Sigmoid colon (tissue), 4 donors: ENCODE data around the gene PLCG1.

Source experiments
- EP300 ChIP-seq, 4 donors: sonication (generic); formaldehyde crosslinking; IDR thresholded peaks; one replicate each; pipeline ENCODE4 v1.6.1; 2017; ENCODE audit warnings: antibody characterized with exemption in 4 of 4
- POLR2AphosphoS5 ChIP-seq, 4 donors: sonication (generic); formaldehyde crosslinking; IDR thresholded peaks; one replicate each; pipeline ENCODE4 v1.6.1; 2017; ENCODE audit warnings: antibody characterized with exemption in 4 of 4
- TF ChIP-seq, protein P1 (sequence below), 4 experiments: fragments of 450-650 bp in 3 of 4; fragments of 200-600 bp in 1 of 4; IDR thresholded peaks; one replicate each; pipeline ENCODE4 v1.5.1; 2016 to 2019; ENCODE audit warnings: antibody characterized with exemption in 4 of 4, mild to moderate bottlenecking in 3 of 4, moderate library complexity in 2 of 4

GRCh38 chr20:41175727-41176330 is 38.5 kb downstream of the PLCG1 start:
- TF ChIP-seq, protein P1, sequence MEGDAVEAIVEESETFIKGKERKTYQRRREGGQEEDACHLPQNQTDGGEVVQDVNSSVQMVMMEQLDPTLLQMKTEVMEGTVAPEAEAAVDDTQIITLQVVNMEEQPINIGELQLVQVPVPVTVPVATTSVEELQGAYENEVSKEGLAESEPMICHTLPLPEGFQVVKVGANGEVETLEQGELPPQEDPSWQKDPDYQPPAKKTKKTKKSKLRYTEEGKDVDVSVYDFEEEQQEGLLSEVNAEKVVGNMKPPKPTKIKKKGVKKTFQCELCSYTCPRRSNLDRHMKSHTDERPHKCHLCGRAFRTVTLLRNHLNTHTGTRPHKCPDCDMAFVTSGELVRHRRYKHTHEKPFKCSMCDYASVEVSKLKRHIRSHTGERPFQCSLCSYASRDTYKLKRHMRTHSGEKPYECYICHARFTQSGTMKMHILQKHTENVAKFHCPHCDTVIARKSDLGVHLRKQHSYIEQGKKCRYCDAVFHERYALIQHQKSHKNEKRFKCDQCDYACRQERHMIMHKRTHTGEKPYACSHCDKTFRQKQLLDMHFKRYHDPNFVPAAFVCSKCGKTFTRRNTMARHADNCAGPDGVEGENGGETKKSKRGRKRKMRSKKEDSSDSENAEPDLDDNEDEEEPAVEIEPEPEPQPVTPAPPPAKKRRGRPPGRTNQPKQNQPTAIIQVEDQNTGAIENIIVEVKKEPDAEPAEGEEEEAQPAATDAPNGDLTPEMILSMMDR (IDR thresholded peaks at IDR 0.05): no peak
- TF ChIP-seq EP300 (IDR thresholded peaks at IDR 0.05): no peak
- no peak for TF ChIP-seq POLR2AphosphoS5 (IDR thresholded peaks at IDR 0.05)
